Left cardiac atrium (tissue), 4 donors: ENCODE results near the gene VWA2. TPM values are rescaled to one million over a fixed set of nuclear protein-coding genes. Genes with fewer than 3 reads are reported as not detected.

Experiments
- ATAC-seq, 2 donors: fragments of 200-7000 bp; cut with Tn5 transposase; one replicate each; pipeline ENCODE4 v1.9.1; 2020; ENCODE audit warnings: mild to moderate bottlenecking in 2 of 2, moderate library complexity in 2 of 2
- DNase-seq: peaks from one replicate; pipeline ENCODE4 v3.0.0-alpha.2; 2020
- intact Hi-C, 2 donors: fragments of 100-400 bp; cut with DNase I; formaldehyde crosslinking; loops; one replicate each; pipeline versions ENCODE4 v1.14.1 to v1.15.1; 2022 to 2023
- total RNA-seq, 2 donors: library from RNA; stranded (reverse); fragmentation: NEBNext Ultra II Directional; extraction: Animal tissue kit (Norgen Biotek cat#: 25700); gene quantifications; one replicate each; pipeline ENCODE4 v1.2.1, GENCODE V29; 2021
- donor health status: DM: no; HTN: yes; CAD: no.
- donor health status: DM: no; HTN: yes; CAD: no; lungs with severe emphysema.
- donor health status: DM: yes; HTN: yes; CAD: no.
- donor health status: Dilated cardiomyopathy.

VWA2 gene
- total RNA-seq, 2 donors from 2014 or later: 0.13 to 0.21 TPM

GRCh38 chr10:114308531-114309363 is 69.7 kb downstream of the VWA2 start:
- no peak for ATAC-seq
- DNase-seq: no peak
- intact Hi-C loops: loop anchor here (10.0 kb wide), 1 partner anchor 96 kb away; the partner anchor contains the start of gene AFAP1L2 (in 2 of the 2)

DNA sequence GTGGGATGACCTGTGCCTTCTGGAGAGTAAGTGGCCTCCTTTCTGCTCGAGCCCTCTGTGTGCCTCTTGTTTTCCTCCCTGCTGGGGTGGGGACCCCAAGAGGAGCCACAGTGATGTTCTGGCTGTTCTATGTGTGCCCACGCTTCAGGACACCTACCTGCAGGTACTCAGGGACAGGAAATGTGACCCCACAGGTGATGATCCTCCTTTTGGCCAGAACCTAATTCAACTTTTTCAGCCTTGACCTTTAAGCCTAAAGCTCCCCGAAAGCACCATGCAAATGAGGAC is 70.3 kb downstream of the VWA2 start:
- DNase-seq (no peak), ATAC-seq (no peak)
- intact Hi-C loops: loop anchor here (10.0 kb wide), 1 partner anchor 95 kb away; the partner anchor contains the start of gene AFAP1L2 (in 2 of the 2)

- intact Hi-C loops: no loop called here
- ATAC-seq: no peak
- no peak for DNase-seq
Measured at GRCh38 chr10:114310346-114310745, 71.3 kb downstream of the VWA2 start.

GRCh38 chr10:114311023-114311422 is 72.0 kb downstream of the VWA2 start:
- DNase-seq (no peak), ATAC-seq (no peak)
- intact Hi-C loops: no loop called here

- DNase-seq (peak; percentile 8), ATAC-seq (no peak)
- intact Hi-C loops: no loop called here
Measured at GRCh38 chr10:114311496-114312209, 72.6 kb downstream of the VWA2 start.

- ATAC-seq (no peak), DNase-seq (no peak)
- intact Hi-C loops: no loop called here
Measured at GRCh38 chr10:114313139-114313538, 74.1 kb downstream of the VWA2 start.

- intact Hi-C loops: no loop called here
- DNase-seq: no peak
- ATAC-seq: no peak
Measured at GRCh38 chr10:114313866-114314265, 74.8 kb downstream of the VWA2 start.

DNA sequence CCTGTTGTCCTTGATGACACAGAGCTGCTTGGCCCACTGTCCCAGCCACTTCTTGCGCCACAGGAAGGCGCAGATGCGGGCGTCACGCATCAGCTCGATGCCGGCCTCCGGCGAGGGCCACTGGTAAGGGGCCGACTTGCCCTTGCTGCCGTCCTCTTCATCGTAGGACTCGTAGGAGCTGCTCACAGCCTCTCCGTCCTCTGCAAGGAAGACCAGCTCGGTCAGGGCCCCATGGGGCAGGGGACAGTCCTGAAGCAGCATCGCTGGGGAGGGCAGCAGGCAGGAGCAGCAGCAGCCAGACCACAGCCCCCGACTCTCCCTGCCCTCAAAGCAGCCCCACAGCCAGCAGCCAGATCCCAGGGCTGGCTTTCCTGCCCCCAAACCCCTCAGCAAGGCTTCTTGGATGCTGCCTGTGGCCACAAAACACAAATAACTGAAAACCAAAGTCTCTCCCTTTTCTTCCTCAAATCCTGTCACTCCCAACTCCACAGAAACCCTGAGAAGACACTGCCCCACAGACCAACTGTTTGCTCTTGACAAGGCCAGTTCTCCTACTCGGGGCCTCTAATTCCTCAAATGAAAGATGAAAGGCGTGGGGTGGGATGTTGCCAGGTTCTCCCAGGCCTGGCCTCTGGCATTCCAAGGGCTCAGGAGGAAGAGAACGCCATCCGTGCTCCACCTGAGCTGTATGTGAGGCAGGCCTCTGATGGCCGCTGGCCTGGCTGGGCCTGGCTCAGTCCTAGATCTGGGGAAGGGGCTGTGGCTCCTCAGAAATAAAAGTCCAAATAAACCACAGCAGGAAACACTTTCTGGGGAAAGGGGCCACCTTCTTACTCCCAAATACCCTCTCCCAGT is 76.7 kb downstream of the VWA2 start:
- intact Hi-C loops: no loop called here
- DNase-seq: no peak

GRCh38 chr10:114316744-114317143 is 77.7 kb downstream of the VWA2 start:
- DNase-seq: no peak
- intact Hi-C loops: no loop called here

More for the DNA sequence above, 76.7 kb downstream of the VWA2 start:
- no peak for ATAC-seq

GRCh38 chr10:114319406-114320248 is 80.6 kb downstream of the VWA2 start:
- ATAC-seq (no peak), DNase-seq (peak; percentile 8)
- intact Hi-C loops: no loop called here

More at GRCh38 chr10:114316744-114317143, 77.7 kb downstream of the VWA2 start:
- no peak for ATAC-seq

GRCh38 chr10:114320249-114321116 is 81.4 kb downstream of the VWA2 start:
- DNase-seq: peak; percentile 48
- intact Hi-C loops: no loop called here
- ATAC-seq: peak; percentile 31 to 78

GRCh38 chr10:114322344-114322743 is 83.3 kb downstream of the VWA2 start:
- ATAC-seq (peak; percentile 44 to 76), DNase-seq (peak; percentile 19)
- intact Hi-C loops: no loop called here

DNA sequence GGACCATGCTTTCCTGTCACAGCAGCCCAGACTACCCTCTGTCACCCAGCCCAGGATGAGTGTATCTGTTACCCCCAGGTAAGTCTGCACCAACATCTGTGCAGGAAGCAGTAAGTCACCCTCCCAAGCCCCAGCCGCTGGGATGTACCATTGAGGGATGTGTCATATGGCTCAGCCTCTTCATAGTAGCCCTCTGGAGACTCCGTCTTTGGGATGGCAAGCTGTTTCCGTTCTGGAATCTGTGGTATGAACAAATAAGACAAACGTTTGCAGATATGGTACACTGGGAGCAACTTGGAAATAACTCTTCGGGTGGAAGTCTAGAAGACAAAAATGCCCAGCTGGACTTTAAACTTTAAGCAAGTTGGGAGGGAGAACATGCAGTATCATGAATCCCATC is 84.0 kb downstream of the VWA2 start:
- ATAC-seq: no peak
- peak; percentile 7 for DNase-seq
- intact Hi-C loops: no loop called here

- ATAC-seq: no peak
- intact Hi-C loops: no loop called here
- no peak for DNase-seq
Measured at GRCh38 chr10:114326795-114327194, 87.7 kb downstream of the VWA2 start.

- intact Hi-C loops: no loop called here
- ATAC-seq (peak in 1 of 2 donors; percentile 60), DNase-seq (no peak)
Measured at GRCh38 chr10:114327537-114328440, 88.7 kb downstream of the VWA2 start.

- ATAC-seq: peak in 1 of 2 donors; percentile 43
- intact Hi-C loops: no loop called here
- no peak for DNase-seq
Measured at GRCh38 chr10:114328441-114328812, 89.4 kb downstream of the VWA2 start.

- peak; percentile 49 for DNase-seq
- ATAC-seq: peak; percentile 53 to 77
- intact Hi-C loops: no loop called here
Measured at GRCh38 chr10:114328874-114329273, 89.8 kb downstream of the VWA2 start.
